RWPE1 (cell line): ENCODE data around the gene GNLY.
"Not testable (repeated sequence)": the region's sequence is repeated elsewhere in the genome, so short reads cannot be mapped to it uniquely, and the experiment has no call there.

ENCODE experiments used
- CTCF ChIA-PET: fragments of 350-600 bp; sonication (Branson Sonifier 250); formaldehyde crosslinking; extraction: SDS; loops from one replicate; lab custom pipeline; 2021; lab: Yijun Ruan, JAX
- POLR2A ChIA-PET: fragments of 400-600 bp; formaldehyde crosslinking; extraction: SDS; loops from one replicate; lab custom pipeline; 2020; ENCODE audit warnings: antibody characterized with exemption; ENCODE audit not compliant: low non-redundant PET; lab: Yijun Ruan, JAX
- DNase-seq: peaks from one replicate; pipeline ENCODE4 v3.0.0; 2012; ENCODE audit warnings: low spot score
- H3K27ac ChIP-seq: fragments of 450-650 bp; 2 replicates; pipeline ENCODE4 v1.5.1; 2017
- CTCF ChIP-seq: fragments of 450-650 bp; conservative IDR thresholded peaks from 2 replicates; pipeline ENCODE4 v1.5.1; 2017; ENCODE audit warnings: low read depth, mild to moderate bottlenecking

Gene GNLY

GRCh38 chr2:85713836-85714235 lies 19.7 kb downstream of the GNLY start:
- no peak for TF ChIP-seq CTCF
- DNase-seq, result no peak
- no peak overlapping the region for H3K27ac ChIP-seq
- ChIA-PET POLR2A (no interaction called here), CTCF (interaction anchor here (0.7 to 1.7 kb wide), 2 partner anchors 15 to 34 kb away, joined by 4 to 8 read pairs; no protein-coding TSS in a partner anchor)

- CTCF ChIA-PET, result interaction anchor here (1.7 kb wide), 1 partner anchor 14 kb away, joined by 8 read pairs; no protein-coding TSS in a partner anchor
Measured at GRCh38 chr2:85714421-85714820, 20.3 kb downstream of the GNLY start.

GRCh38 chr2:85714841-85715240 lies 20.7 kb downstream of the GNLY start:
- ChIA-PET CTCF (interaction anchor here (1.7 kb wide), 1 partner anchor 14 kb away, joined by 8 read pairs; no protein-coding TSS in a partner anchor), POLR2A (no interaction called here)
- no peak for TF ChIP-seq CTCF
- DNase-seq, result no peak
- no peak overlapping the region for H3K27ac ChIP-seq

More at GRCh38 chr2:85714421-85714820, 20.3 kb downstream of the GNLY start:
- DNase-seq, POLR2A ChIA-PET, H3K27ac ChIP-seq: not testable (repeated sequence)

GRCh38 chr2:85716346-85716914 lies 22.3 kb downstream of the GNLY start:
- TF ChIP-seq CTCF, result no peak
- H3K27ac ChIP-seq, result no peak overlapping the region
- DNase-seq, result no peak
- ChIA-PET POLR2A (no interaction called here), CTCF (interaction anchor here (1.8 kb wide), 1 partner anchor 97 kb away, joined by 4 read pairs; no protein-coding TSS in a partner anchor)

GRCh38 chr2:85717308-85718008 lies 23.3 kb downstream of the GNLY start:
- H3K27ac ChIP-seq, result no peak overlapping the region
- CTCF ChIA-PET, result interaction anchor here (1.8 to 4.2 kb wide), 3 partner anchors 10 to 96 kb away, joined by 4 to 28 read pairs (median 8); no protein-coding TSS in a partner anchor
- POLR2A ChIA-PET, result no interaction called here
- TF ChIP-seq CTCF, result no peak
- no peak for DNase-seq

- no peak for TF ChIP-seq CTCF
- H3K27ac ChIP-seq, result no peak overlapping the region
- CTCF ChIA-PET, result interaction anchor here (2.2 to 4.2 kb wide), 2 partner anchors 11 kb away, joined by 8 to 28 read pairs; no protein-coding TSS in a partner anchor
- no peak for DNase-seq
- POLR2A ChIA-PET, result no interaction called here
Measured at GRCh38 chr2:85718009-85718391, 23.8 kb downstream of the GNLY start.
